Liver (tissue), 3 donors: ENCODE results near the gene PARD3B.

Source experiments
- EGR1 ChIP-seq, 2 donors: IDR thresholded peaks; 2 replicates each; pipeline ENCODE4 v1.6.1; 2016 to 2018; ENCODE audit warnings: antibody characterized with exemption in 2 of 2, low read depth in 2 of 2
- GABPA ChIP-seq, 2 donors: IDR thresholded peaks in 1 of 2; conservative IDR thresholded peaks in 1 of 2; 2 replicates each; pipeline ENCODE4 v1.6.1; 2016; ENCODE audit warnings: antibody characterized with exemption in 2 of 2, mild to moderate bottlenecking in 1 of 2, moderate library complexity in 1 of 2
- JUND ChIP-seq, 2 donors: IDR thresholded peaks; 2 replicates each; pipeline ENCODE4 v1.6.1; 2016; ENCODE audit warnings: antibody characterized with exemption in 2 of 2
- RAD21 ChIP-seq, 2 donors: IDR thresholded peaks; 2 replicates each; pipeline ENCODE4 v1.6.1; 2016; ENCODE audit warnings: antibody characterized with exemption in 2 of 2, mild to moderate bottlenecking in 2 of 2
- RXRA ChIP-seq, 2 donors: IDR thresholded peaks; 2 replicates each; pipeline ENCODE4 v1.6.1; 2017 to 2018; ENCODE audit warnings: antibody characterized with exemption in 2 of 2, mild to moderate bottlenecking in 1 of 2
- SP1 ChIP-seq: IDR thresholded peaks from 2 replicates; pipeline ENCODE4 v1.6.1; 2018; ENCODE audit warnings: antibody characterized with exemption, mild to moderate bottlenecking
- TAF1 ChIP-seq: conservative IDR thresholded peaks from 2 replicates; pipeline ENCODE4 v1.6.1; 2016; ENCODE audit warnings: antibody characterized with exemption, mild to moderate bottlenecking
- YY1 ChIP-seq: IDR thresholded peaks from 2 replicates; pipeline ENCODE4 v1.6.1; 2016; ENCODE audit warnings: antibody characterized with exemption, mild to moderate bottlenecking
- TF ChIP-seq, protein P1 (sequence below): fragments of 150-350 bp; IDR thresholded peaks from 2 replicates; pipeline ENCODE4 v1.5.1; 2017; ENCODE audit warnings: improper control_type of control experiment, low read depth, low read length; ENCODE audit not compliant: missing input control
- TF ChIP-seq, protein P2 (sequence below): IDR thresholded peaks from 2 replicates; pipeline ENCODE4 v1.6.1; 2016; ENCODE audit warnings: antibody characterized with exemption, mild to moderate bottlenecking
- TF ChIP-seq, protein P3 (sequence below): IDR thresholded peaks from 2 replicates; pipeline ENCODE4 v1.6.1; 2016; ENCODE audit warnings: antibody characterized with exemption
- TF ChIP-seq, protein P4 (sequence below): IDR thresholded peaks from 2 replicates; pipeline ENCODE4 v1.6.1; 2016; ENCODE audit warnings: antibody characterized with exemption
- TF ChIP-seq, protein P5 (sequence below): IDR thresholded peaks from 2 replicates; pipeline ENCODE4 v1.6.1; 2016; ENCODE audit warnings: antibody characterized with exemption
- donor health status: healthy.
- donor health status: healthy.

DNA sequence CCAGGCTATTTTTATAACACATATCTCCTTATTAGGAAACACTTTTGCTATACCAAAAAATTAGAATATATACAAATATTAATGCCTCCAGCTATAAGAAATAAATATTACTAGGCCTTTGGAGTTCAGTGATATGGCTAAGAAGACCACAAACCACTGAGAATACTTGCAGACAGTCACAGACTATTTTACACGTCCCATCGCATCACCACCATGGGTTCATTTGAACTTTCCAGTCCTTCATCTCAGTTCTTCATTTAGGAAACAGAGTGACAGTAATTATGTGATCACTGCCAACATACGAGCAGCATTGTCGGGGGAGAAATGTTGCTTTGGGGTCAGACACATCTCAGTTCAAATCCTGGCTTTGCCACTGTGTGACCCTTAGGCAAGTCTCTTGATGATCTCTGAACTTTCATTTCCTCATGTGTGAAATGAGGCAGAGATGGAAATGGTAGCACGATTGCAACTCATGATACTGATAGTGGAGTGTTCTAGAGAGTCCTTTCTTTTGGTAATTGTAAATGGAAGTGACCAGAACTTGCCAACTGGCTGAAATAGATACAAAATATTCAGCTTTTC, 998.1 kb downstream of the PARD3B start:
- TF ChIP-seq GABPA (IDR thresholded peaks at IDR 0.05 in 1 of 2, conservative IDR thresholded peaks at IDR 0.05 in 1 of 2) (no peak), EGR1 (IDR thresholded peaks at IDR 0.05; ENCODE audit: low read depth in 2 of 2) (no peak), TAF1 (no peak), RAD21 (IDR thresholded peaks at IDR 0.05) (no peak), YY1 (no peak), RXRA (IDR thresholded peaks at IDR 0.05) (no peak), SP1 (no peak), JUND (IDR thresholded peaks at IDR 0.05) (no peak)
- TF ChIP-seq, protein P1, sequence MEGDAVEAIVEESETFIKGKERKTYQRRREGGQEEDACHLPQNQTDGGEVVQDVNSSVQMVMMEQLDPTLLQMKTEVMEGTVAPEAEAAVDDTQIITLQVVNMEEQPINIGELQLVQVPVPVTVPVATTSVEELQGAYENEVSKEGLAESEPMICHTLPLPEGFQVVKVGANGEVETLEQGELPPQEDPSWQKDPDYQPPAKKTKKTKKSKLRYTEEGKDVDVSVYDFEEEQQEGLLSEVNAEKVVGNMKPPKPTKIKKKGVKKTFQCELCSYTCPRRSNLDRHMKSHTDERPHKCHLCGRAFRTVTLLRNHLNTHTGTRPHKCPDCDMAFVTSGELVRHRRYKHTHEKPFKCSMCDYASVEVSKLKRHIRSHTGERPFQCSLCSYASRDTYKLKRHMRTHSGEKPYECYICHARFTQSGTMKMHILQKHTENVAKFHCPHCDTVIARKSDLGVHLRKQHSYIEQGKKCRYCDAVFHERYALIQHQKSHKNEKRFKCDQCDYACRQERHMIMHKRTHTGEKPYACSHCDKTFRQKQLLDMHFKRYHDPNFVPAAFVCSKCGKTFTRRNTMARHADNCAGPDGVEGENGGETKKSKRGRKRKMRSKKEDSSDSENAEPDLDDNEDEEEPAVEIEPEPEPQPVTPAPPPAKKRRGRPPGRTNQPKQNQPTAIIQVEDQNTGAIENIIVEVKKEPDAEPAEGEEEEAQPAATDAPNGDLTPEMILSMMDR, result no peak
- TF ChIP-seq, protein P2, sequence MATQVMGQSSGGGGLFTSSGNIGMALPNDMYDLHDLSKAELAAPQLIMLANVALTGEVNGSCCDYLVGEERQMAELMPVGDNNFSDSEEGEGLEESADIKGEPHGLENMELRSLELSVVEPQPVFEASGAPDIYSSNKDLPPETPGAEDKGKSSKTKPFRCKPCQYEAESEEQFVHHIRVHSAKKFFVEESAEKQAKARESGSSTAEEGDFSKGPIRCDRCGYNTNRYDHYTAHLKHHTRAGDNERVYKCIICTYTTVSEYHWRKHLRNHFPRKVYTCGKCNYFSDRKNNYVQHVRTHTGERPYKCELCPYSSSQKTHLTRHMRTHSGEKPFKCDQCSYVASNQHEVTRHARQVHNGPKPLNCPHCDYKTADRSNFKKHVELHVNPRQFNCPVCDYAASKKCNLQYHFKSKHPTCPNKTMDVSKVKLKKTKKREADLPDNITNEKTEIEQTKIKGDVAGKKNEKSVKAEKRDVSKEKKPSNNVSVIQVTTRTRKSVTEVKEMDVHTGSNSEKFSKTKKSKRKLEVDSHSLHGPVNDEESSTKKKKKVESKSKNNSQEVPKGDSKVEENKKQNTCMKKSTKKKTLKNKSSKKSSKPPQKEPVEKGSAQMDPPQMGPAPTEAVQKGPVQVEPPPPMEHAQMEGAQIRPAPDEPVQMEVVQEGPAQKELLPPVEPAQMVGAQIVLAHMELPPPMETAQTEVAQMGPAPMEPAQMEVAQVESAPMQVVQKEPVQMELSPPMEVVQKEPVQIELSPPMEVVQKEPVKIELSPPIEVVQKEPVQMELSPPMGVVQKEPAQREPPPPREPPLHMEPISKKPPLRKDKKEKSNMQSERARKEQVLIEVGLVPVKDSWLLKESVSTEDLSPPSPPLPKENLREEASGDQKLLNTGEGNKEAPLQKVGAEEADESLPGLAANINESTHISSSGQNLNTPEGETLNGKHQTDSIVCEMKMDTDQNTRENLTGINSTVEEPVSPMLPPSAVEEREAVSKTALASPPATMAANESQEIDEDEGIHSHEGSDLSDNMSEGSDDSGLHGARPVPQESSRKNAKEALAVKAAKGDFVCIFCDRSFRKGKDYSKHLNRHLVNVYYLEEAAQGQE, result no peak
- TF ChIP-seq, protein P3, sequence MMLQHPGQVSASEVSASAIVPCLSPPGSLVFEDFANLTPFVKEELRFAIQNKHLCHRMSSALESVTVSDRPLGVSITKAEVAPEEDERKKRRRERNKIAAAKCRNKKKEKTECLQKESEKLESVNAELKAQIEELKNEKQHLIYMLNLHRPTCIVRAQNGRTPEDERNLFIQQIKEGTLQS, result no peak
- TF ChIP-seq, protein P4, sequence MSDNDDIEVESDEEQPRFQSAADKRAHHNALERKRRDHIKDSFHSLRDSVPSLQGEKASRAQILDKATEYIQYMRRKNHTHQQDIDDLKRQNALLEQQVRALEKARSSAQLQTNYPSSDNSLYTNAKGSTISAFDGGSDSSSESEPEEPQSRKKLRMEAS, result no peak
- TF ChIP-seq, protein P5, sequence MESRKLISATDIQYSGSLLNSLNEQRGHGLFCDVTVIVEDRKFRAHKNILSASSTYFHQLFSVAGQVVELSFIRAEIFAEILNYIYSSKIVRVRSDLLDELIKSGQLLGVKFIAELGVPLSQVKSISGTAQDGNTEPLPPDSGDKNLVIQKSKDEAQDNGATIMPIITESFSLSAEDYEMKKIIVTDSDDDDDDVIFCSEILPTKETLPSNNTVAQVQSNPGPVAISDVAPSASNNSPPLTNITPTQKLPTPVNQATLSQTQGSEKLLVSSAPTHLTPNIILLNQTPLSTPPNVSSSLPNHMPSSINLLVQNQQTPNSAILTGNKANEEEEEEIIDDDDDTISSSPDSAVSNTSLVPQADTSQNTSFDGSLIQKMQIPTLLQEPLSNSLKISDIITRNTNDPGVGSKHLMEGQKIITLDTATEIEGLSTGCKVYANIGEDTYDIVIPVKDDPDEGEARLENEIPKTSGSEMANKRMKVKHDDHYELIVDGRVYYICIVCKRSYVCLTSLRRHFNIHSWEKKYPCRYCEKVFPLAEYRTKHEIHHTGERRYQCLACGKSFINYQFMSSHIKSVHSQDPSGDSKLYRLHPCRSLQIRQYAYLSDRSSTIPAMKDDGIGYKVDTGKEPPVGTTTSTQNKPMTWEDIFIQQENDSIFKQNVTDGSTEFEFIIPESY, result no peak
